Measurements from ENCODE around the gene MTA1.

DNA sequence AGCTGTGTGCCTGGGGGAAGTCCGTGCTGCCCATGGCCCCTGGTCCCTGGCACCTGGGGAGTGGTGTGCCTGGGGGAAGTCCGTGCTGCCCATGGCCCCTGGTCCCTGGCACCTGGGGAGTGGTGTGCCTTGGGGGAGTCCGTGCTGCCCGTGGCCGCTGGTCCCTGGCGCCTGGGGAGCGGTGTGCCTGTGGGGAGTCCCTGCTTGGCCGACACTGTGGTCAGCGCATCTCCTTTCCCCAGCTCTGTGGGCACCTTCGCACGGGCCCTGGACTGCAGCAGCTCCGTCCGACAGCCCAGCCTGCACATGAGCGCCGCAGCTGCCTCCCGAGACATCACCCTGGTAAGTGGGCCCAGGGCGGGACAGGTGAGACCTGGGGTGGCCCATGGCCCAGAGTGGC lies 40.5 kb downstream of the MTA1 start:
- TF ChIP-seq, protein P1, sequence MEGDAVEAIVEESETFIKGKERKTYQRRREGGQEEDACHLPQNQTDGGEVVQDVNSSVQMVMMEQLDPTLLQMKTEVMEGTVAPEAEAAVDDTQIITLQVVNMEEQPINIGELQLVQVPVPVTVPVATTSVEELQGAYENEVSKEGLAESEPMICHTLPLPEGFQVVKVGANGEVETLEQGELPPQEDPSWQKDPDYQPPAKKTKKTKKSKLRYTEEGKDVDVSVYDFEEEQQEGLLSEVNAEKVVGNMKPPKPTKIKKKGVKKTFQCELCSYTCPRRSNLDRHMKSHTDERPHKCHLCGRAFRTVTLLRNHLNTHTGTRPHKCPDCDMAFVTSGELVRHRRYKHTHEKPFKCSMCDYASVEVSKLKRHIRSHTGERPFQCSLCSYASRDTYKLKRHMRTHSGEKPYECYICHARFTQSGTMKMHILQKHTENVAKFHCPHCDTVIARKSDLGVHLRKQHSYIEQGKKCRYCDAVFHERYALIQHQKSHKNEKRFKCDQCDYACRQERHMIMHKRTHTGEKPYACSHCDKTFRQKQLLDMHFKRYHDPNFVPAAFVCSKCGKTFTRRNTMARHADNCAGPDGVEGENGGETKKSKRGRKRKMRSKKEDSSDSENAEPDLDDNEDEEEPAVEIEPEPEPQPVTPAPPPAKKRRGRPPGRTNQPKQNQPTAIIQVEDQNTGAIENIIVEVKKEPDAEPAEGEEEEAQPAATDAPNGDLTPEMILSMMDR (IDR thresholded peaks at IDR 0.05): no peak
- TF ChIP-seq POLR2A (IDR thresholded peaks at IDR 0.05): no peak
- no peak for TF ChIP-seq EP300 (IDR thresholded peaks at IDR 0.05)
- no peak for TF ChIP-seq POLR2AphosphoS5 (IDR thresholded peaks at IDR 0.05)

Measured in upper lobe of left lung (tissue), 4 donors.